Measurements from ENCODE around the gene OTOG.
"Not testable (repeated sequence)": the region's sequence is repeated elsewhere in the genome, so short reads cannot be mapped to it uniquely, and the experiment has no call there.

OTOG gene

GRCh38 chr11:17607591-17608570, 60.8 kb downstream of the OTOG start:
- DNase-seq, result no peak

GRCh38 chr11:17608821-17609220, 61.8 kb downstream of the OTOG start:
- no peak for DNase-seq

DNA sequence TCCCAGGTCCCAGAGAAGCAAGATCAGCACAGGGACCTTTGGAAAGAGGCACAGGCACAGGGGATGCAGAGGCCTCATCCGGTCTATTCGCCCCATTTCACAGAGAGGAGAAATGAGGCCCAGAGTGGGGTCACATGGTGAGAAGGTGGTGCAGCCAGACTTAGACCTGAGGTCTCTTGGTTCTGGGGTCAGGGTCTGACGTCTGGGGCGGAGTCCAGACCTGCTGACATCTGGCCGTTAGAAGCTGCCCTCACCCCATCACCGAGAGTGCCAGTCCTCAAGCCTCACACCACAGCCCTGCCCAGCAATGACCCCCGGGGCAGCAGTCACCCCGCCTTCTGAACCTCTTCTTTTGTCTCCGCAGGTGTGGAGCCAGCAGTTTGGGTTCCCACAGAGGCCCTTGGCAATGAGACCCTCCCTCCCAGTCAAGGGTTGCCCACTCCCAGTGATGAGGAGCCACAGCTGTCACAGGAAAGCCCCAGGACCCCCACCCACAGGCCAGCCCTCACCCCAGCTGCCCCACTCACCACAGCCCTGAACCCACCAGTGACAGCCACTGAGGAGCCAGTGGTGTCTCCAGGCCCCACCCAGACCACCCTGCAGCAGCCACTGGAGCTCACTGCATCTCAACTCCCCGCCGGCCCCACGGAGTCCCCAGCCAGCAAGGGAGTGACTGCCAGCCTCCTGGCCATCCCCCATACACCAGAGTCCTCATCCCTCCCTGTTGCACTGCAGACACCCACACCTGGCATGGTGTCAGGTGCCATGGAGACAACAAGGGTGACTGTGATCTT, 62.4 kb downstream of the OTOG start:
- no peak for DNase-seq

- no peak for DNase-seq
Measured at GRCh38 chr11:17610085-17610894, 63.2 kb downstream of the OTOG start.

- no peak for DNase-seq
Measured at GRCh38 chr11:17611049-17611448, 64.0 kb downstream of the OTOG start.

GRCh38 chr11:17611503-17612220, 64.6 kb downstream of the OTOG start:
- DNase-seq, result no peak

- no peak for DNase-seq
Measured at GRCh38 chr11:17612221-17613188, 65.4 kb downstream of the OTOG start.

GRCh38 chr11:17613428-17613962, 66.4 kb downstream of the OTOG start:
- DNase-seq, result no peak

GRCh38 chr11:17613983-17614382, 66.9 kb downstream of the OTOG start:
- no peak for DNase-seq

DNA sequence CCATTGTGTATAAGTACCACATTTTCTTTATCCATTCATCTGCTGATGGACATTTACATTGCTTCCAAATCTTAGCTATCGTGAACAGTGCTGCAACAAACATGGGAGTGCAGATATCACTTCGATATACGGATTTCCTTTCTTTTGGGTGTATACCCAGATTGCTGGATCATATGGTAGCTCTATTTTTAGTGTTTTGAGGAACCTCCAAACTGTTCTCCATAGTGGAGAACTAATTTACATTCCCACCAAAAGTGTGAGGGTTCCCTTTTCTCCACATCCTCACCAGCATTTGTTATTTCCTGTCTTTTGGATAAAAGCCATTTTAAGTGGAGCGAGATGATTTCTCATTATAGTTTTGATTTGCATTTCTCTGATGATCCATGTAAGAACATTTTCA, 75.7 kb downstream of the OTOG start:
- not testable (repeated sequence) for DNase-seq

DNA sequence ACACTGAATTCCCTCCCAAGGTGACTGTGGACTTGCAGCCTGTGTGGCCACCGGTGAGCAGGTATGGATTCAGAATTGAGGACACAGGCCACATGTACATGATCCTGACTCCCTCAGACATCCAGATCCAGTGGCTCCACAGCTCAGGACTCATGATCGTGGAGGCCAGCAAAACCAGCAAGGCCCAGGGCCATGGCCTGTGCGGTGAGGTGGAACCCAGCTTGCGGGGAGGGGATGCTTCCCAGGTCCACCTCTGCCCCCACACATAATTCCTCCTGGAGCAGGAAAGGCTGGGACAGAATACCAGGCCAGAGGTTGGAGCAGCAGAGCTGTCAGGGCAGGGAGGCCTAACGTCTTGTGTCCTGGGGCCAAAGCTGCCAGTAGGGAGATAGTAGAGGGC, 82.1 kb downstream of the OTOG start:
- no peak for DNase-seq

- no peak for DNase-seq
Measured at GRCh38 chr11:17630936-17631335, 83.9 kb downstream of the OTOG start.

GRCh38 chr11:17631702-17632365, 84.8 kb downstream of the OTOG start:
- DNase-seq, result no peak

- DNase-seq, result no peak
Measured at GRCh38 chr11:17633279-17633986, 86.4 kb downstream of the OTOG start.

GRCh38 chr11:17633987-17634775, 87.1 kb downstream of the OTOG start:
- no peak for DNase-seq

DNA sequence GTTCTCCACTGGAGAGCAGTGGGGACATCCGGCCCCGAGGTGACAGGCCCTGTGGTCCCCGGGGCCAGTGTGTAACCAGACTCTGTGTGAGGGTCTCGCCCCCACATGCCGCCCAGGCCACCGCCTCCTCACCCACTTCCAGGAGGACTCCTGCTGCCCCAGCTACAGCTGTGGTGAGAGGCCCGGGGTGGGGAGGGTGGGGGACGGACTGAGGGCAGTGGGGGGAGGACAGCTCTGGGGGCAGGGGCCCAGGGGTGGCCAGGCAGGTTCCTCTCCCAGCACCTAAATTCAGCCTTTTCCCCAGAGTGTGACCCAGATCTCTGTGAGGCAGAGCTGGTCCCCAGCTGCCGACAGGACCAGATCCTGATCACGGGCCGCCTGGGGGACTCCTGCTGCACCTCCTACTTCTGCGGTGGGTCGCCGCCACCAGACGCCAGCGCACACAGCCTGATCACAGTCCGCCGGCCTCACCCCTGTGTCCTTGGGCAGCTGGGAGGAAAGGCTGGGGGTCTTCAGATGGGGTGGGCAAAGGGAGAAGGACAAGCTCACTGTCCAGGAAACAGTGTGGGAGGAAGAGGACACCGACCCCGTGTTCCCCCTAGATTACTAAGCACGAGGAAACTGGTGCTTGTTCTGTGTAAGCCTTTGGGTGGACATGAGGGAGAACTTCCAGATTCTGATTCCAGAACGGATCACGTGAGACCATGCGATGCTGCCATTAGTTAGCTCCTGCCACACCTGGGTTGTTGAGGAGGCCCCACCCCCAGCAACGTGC, 87.9 kb downstream of the OTOG start:
- no peak for DNase-seq

DNA sequence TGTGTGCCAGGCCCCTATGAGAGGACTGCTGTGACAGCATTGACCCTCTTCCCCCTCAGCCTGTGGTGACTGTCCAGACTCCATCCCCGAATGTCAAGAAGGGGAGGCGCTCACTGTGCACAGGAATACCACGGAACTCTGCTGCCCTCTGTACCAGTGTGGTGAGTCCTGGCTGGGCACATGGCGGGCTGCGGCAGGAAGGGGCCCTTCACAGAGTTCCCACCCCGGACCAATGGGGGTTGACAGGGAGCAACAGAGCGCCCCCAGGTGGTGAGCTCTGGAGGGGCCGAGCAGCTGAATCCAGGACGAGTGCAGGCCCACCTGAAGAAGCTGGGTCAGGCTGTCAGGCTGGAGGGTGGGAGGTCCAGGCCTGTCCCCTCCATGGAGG, 88.5 kb downstream of the OTOG start:
- no peak for DNase-seq

GRCh38 chr11:17636721-17637120, 89.7 kb downstream of the OTOG start:
- DNase-seq, result no peak

Measured in inflammatory macrophage treated with lipopolysaccharide for 1 hour (primary cell).